WERI-Rb-1 (cell line): Measurements from ENCODE around the gene DGCR2.

ENCODE experiments used
- DNase-seq: peaks from one replicate; pipeline ENCODE4 v3.0.0-alpha.2; 2020
- H3K27ac ChIP-seq: fragments of 250-450 bp; sonication (Bioruptor Pico); 2 replicates; pipeline ENCODE4 v1.5.1; 2020; ENCODE audit warnings: mild to moderate bottlenecking, moderate library complexity
- H3K27me3 ChIP-seq: fragments of 250-450 bp; sonication (Bioruptor Pico); 2 replicates; pipeline ENCODE4 v1.5.1; 2021; ENCODE audit warnings: mild to moderate bottlenecking, low read depth, moderate library complexity; ENCODE audit not compliant: insufficient read depth, severe bottlenecking
- H3K36me3 ChIP-seq: fragments of 250-450 bp; sonication (Bioruptor Pico); 2 replicates; pipeline ENCODE4 v1.5.1; 2020; ENCODE audit warnings: mild to moderate bottlenecking, moderate library complexity
- H3K4me3 ChIP-seq: 2 replicates; pipeline ENCODE4 v1.5.1; 2011; ENCODE audit warnings: low read depth, mild to moderate bottlenecking, control low read depth, low read length
- H3K9me3 ChIP-seq: fragments of 250-450 bp; sonication (Bioruptor Pico); 2 replicates; pipeline ENCODE4 v1.5.1; 2021; ENCODE audit warnings: mild to moderate bottlenecking, moderate library complexity; ENCODE audit not compliant: severe bottlenecking
- TF ChIP-seq, protein P1 (sequence below): IDR thresholded peaks from 2 replicates; pipeline ENCODE4 v1.5.1; 2011; ENCODE audit warnings: low read depth, mild to moderate bottlenecking, control low read depth, inconsistent platforms, low read length

The DGCR2 gene

GRCh38 chr22:19038728-19039447, 83.3 kb downstream of the DGCR2 start:
- no peak overlapping the region for H3K4me3 ChIP-seq
- no peaks in the 10 kb centered on the region for H3K27me3 ChIP-seq
- DNase-seq = no peak
- TF ChIP-seq, protein P1, sequence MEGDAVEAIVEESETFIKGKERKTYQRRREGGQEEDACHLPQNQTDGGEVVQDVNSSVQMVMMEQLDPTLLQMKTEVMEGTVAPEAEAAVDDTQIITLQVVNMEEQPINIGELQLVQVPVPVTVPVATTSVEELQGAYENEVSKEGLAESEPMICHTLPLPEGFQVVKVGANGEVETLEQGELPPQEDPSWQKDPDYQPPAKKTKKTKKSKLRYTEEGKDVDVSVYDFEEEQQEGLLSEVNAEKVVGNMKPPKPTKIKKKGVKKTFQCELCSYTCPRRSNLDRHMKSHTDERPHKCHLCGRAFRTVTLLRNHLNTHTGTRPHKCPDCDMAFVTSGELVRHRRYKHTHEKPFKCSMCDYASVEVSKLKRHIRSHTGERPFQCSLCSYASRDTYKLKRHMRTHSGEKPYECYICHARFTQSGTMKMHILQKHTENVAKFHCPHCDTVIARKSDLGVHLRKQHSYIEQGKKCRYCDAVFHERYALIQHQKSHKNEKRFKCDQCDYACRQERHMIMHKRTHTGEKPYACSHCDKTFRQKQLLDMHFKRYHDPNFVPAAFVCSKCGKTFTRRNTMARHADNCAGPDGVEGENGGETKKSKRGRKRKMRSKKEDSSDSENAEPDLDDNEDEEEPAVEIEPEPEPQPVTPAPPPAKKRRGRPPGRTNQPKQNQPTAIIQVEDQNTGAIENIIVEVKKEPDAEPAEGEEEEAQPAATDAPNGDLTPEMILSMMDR = peak; percentile 28; the same call in 1 of the 2 replicates
- no peaks in the 10 kb centered on the region for H3K9me3 ChIP-seq
- H3K27ac ChIP-seq = no peak overlapping the region
- H3K36me3 ChIP-seq = peaks cover 31% of the 10 kb centered on the region

DNA sequence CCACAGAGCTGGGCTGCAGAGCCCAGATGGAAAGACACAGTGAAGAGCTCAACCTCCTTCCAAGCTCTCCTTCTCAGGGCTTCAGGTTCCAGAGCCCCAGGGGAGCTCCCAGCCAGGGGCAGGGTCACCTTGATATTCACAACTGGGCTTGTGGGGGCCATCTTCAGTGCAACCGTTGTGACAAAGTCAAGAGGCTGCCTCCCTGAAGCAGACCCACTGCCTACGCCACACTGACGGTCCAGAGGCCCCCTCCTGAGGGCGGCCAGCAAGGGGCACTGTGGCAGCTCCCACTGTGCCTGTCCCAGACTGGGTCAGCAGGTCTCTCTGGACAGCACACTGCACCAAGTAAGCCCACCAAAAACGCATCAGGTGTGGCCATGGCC, 84.1 kb downstream of the DGCR2 start:
- Histone ChIP-seq H3K9me3 (no peaks in the 10 kb centered on the region), H3K36me3 (peaks cover 24% of the 10 kb centered on the region), H3K4me3 (no peak overlapping the region), H3K27me3 (no peaks in the 10 kb centered on the region), H3K27ac (no peak overlapping the region)
- DNase-seq = no peak
- TF ChIP-seq, protein P1 = no peak

- Histone ChIP-seq H3K4me3 (no peak overlapping the region), H3K27ac (no peak overlapping the region), H3K9me3 (no peaks in the 10 kb centered on the region), H3K36me3 (peaks cover 19% of the 10 kb centered on the region), H3K27me3 (no peaks in the 10 kb centered on the region)
- DNase-seq = no peak
- TF ChIP-seq, protein P1 = no peak
Observed at GRCh38 chr22:19037282-19038163, 84.7 kb downstream of the DGCR2 start.

GRCh38 chr22:19036523-19037273, 85.5 kb downstream of the DGCR2 start:
- Histone ChIP-seq H3K27ac (no peak overlapping the region), H3K4me3 (no peak overlapping the region), H3K9me3 (no peaks in the 10 kb centered on the region), H3K36me3 (peaks cover 14% of the 10 kb centered on the region), H3K27me3 (no peaks in the 10 kb centered on the region)
- TF ChIP-seq, protein P1 = peak; percentile 63
- DNase-seq = peak; percentile 49

DNA sequence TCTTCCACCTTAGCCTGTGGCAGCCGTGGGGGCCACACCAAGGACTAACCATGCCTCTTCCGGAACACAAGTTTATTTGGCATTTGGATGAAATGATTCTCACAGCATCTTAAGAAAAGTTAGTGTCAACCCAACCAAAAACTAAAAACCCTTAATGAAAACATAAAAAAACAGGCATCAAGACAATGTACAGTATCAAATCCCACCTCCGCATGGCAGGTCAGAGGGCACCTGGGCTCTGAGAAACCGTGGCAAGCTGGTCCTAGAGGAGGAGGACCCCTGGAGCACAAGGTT, 86.0 kb downstream of the DGCR2 start:
- TF ChIP-seq, protein P1 = no peak
- Histone ChIP-seq H3K27me3 (no peaks in the 10 kb centered on the region), H3K36me3 (peaks cover 11% of the 10 kb centered on the region), H3K27ac (no peak overlapping the region), H3K4me3 (no peak overlapping the region), H3K9me3 (no peaks in the 10 kb centered on the region)
- no peak for DNase-seq
